ENCODE data around the gene GALNT17. TPM values are rescaled to one million over a fixed set of nuclear protein-coding genes. Genes with fewer than 3 reads are reported as not detected.

Gene GALNT17
- total RNA-seq, 4 donors from 2014 or later: 4.4 to 33.8 (median 11.3) TPM

DNA sequence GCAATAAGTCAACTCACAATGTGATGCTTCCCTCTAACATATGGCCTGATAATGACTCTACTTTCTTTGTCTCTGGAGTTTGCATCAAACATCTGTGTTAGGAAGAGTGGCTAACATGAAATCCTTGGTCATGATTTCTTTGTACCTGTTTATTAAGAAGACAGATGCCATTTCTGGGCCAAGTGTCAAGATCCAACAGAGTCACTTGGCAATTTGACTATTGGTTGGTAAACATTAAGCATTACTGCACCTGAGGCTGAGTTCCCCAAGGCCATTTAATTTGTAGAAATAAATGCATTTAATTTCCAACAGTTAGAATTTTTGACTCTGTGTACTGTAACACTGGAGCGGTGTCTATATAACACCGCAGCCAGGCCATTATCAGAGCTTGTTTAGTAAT is 403.7 kb downstream of the GALNT17 start:
- Histone ChIP-seq H3K9me3 (no peaks in the 10 kb centered on the region), H3K4me3 (no peak overlapping the region), H3K27ac (no peak overlapping the region), H3K27me3 (no peaks in the 10 kb centered on the region), H3K4me1 (no peaks in the 10 kb centered on the region), H3K36me3 (no peaks in the 10 kb centered on the region)
- intact Hi-C loops (cut with DNase I; ENCODE audit: low total_unique reads): loop anchor here (10.0 kb wide), 1 partner anchor 81 kb away; no protein-coding TSS in a partner anchor
- no peak for DNase-seq
- no peak for TF ChIP-seq POLR2A (IDR thresholded peaks at IDR 0.05)
- TF ChIP-seq CTCF (IDR thresholded peaks at IDR 0.05): no peak

- DNase-seq: no peak
Measured at GRCh38 chr7:71538210-71538609, 406.3 kb downstream of the GALNT17 start.

DNA sequence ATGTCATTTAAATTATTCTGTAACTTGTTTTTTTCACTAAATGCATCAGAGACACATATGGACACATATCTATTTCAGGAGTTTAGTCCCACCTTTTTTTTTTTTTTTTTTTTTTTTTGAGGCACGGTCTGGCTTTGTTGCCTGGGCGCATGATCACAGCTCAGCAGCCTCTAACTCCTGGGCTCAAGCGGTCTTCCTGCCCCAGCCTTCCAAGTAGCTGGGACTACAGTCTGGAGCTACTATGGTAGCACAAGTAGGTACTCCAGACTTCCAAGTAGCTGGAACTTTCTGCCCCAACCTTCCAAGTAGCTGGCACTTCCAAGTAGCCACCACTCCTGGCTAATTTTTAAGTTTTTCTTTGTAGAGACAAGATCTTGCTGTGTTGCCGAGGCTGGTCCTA is 407.7 kb downstream of the GALNT17 start:
- no peaks in the 10 kb centered on the region for H3K36me3 ChIP-seq
- DNase-seq: no peak
- H3K27ac ChIP-seq: no peak overlapping the region
- intact Hi-C loops (cut with DNase I; ENCODE audit: low total_unique reads): loop anchor here (10.0 kb wide), 1 partner anchor 85 kb away; no protein-coding TSS in a partner anchor
- no peak overlapping the region for H3K4me3 ChIP-seq
- H3K27me3 ChIP-seq: no peaks in the 10 kb centered on the region
- TF ChIP-seq CTCF (IDR thresholded peaks at IDR 0.05) (no peak), POLR2A (IDR thresholded peaks at IDR 0.05) (no peak)
- H3K9me3 ChIP-seq: no peaks in the 10 kb centered on the region
- no peaks in the 10 kb centered on the region for H3K4me1 ChIP-seq

More at GRCh38 chr7:71538210-71538609, 406.3 kb downstream of the GALNT17 start:
- no peak overlapping the region for H3K4me3 ChIP-seq
- TF ChIP-seq POLR2A (IDR thresholded peaks at IDR 0.05) (no peak), CTCF (IDR thresholded peaks at IDR 0.05) (no peak)
- H3K27ac ChIP-seq: no peak overlapping the region
- intact Hi-C loops (cut with DNase I; ENCODE audit: low total_unique reads): loop anchor here (10.0 kb wide), 1 partner anchor 83 kb away; no protein-coding TSS in a partner anchor
- no peaks in the 10 kb centered on the region for H3K9me3 ChIP-seq
- no peaks in the 10 kb centered on the region for H3K4me1 ChIP-seq
- H3K36me3 ChIP-seq: no peaks in the 10 kb centered on the region
- no peaks in the 10 kb centered on the region for H3K27me3 ChIP-seq

DNA sequence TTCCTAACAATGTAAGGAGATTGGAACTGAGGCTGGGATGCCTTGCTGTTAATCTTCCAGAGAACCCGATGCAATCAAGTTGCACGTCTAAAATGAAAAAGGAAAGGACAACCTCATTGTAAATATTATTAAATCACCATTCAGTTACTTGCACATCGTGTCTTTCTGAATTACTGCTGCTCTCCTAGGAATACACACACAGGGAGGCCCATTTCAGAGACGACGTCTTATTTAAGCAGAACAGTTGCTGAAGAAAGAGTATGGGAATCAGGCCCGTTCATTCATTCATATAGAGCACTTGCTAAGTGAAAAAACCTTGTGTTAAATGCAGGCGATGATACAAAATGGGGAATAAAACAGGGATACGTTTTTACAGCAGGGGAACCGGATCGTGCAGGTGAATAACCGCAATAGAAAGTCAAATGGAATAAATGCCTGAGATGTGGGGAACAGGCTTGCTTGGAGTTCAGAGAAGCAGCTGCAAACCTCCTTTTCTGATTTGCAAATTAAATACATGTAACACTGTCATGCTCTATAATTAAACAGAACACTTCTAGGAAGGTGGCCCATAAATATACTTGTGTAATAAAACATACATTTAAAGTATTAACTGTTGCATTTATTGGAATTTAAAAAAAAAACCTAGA is 409.9 kb downstream of the GALNT17 start:
- Histone ChIP-seq H3K9me3 (no peaks in the 10 kb centered on the region), H3K27ac (no peak overlapping the region), H3K27me3 (no peaks in the 10 kb centered on the region), H3K4me1 (no peaks in the 10 kb centered on the region), H3K36me3 (no peaks in the 10 kb centered on the region), H3K4me3 (no peak overlapping the region)
- no peak for DNase-seq
- TF ChIP-seq POLR2A (IDR thresholded peaks at IDR 0.05) (no peak), CTCF (IDR thresholded peaks at IDR 0.05) (no peak)
- intact Hi-C loops (cut with DNase I; ENCODE audit: low total_unique reads): no loop called here

DNA sequence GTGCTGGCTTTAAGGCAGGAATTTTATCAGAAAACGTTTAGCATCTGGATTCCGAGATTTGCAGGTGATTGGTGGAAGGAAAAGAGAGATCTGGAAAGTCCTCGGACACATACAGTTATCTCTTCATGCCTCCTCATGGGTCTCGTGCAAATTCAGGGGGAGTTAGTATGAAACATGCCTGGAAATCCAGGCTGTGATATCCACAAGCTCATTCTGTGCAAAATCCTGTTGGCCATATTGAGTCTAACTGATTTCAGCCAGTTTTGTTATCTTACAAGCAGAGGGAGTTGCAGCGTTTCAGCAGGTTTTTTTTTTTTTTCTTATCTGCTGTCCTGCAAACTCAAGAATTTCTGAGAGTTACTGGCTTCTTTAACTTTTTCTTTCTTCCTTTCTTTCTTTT is 411.5 kb downstream of the GALNT17 start:
- Histone ChIP-seq H3K36me3 (no peaks in the 10 kb centered on the region), H3K27me3 (no peaks in the 10 kb centered on the region), H3K27ac (peak overlapping the region in 1 of 2 donors; percentile 49), H3K4me3 (no peak overlapping the region), H3K4me1 (no peaks in the 10 kb centered on the region), H3K9me3 (no peaks in the 10 kb centered on the region)
- TF ChIP-seq POLR2A (IDR thresholded peaks at IDR 0.05): no peak
- no peak for TF ChIP-seq CTCF (IDR thresholded peaks at IDR 0.05)
- intact Hi-C loops (cut with DNase I; ENCODE audit: low total_unique reads): no loop called here
- DNase-seq: no peak

All from uterus (tissue), 4 donors.